Sigmoid colon (tissue), 3 donors: ENCODE results near the gene SHCBP1.

ENCODE experiments used
- POLR2A ChIP-seq, 2 donors: fragments of 450-650 bp; IDR thresholded peaks; one replicate each; pipeline ENCODE4 v1.6.1; 2016; ENCODE audit warnings: antibody characterized with exemption in 2 of 2, mild to moderate bottlenecking in 2 of 2, moderate library complexity in 2 of 2
- TF ChIP-seq, protein P1 (sequence below), 4 experiments: fragments of 450-650 bp in 3 of 4; fragments of 200-600 bp in 1 of 4; IDR thresholded peaks; one replicate each; pipeline ENCODE4 v1.5.1; 2016 to 2019; ENCODE audit warnings: antibody characterized with exemption in 4 of 4, mild to moderate bottlenecking in 3 of 4, moderate library complexity in 2 of 4

DNA sequence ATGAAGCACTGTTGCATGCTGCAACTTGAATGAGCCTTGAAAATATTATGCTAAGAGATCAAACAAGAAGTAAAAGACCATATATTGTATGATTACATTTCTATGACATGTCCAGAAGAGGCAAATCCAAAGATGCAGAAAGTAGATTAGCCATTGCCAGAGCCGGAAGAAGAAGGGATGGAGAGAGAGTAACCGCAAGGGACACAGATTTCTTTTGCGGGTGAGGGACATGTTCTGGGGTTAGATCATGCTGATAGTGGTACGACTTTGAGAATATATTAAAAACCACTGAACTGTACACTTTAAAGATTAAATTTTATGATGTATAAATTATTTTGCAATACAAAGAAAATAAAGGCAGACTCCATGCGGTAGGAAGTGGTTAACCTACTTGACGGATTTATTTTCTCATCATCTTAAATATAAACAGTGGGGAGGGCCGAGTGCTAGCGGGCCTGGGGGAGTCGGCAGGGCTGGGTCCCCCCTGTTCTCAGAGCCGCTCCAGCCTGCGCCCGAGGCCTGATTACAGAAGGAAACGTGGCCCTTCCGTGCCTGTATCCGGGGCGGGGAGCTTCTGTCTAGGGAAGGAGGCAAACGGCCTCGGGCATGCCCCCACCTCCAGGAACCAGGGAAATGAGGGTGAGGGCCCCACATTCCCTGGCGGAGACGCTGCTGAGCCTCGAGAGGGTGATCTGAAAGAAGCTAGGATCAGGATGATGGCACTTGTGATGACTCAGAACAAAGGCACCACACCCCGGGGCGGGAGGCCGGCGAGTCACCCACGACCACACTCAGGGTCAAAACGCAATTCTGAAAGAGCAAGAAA is 48.0 kb downstream of the SHCBP1 start:
- TF ChIP-seq, protein P1, sequence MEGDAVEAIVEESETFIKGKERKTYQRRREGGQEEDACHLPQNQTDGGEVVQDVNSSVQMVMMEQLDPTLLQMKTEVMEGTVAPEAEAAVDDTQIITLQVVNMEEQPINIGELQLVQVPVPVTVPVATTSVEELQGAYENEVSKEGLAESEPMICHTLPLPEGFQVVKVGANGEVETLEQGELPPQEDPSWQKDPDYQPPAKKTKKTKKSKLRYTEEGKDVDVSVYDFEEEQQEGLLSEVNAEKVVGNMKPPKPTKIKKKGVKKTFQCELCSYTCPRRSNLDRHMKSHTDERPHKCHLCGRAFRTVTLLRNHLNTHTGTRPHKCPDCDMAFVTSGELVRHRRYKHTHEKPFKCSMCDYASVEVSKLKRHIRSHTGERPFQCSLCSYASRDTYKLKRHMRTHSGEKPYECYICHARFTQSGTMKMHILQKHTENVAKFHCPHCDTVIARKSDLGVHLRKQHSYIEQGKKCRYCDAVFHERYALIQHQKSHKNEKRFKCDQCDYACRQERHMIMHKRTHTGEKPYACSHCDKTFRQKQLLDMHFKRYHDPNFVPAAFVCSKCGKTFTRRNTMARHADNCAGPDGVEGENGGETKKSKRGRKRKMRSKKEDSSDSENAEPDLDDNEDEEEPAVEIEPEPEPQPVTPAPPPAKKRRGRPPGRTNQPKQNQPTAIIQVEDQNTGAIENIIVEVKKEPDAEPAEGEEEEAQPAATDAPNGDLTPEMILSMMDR (IDR thresholded peaks at IDR 0.05), result no peak
- no peak for TF ChIP-seq POLR2A (IDR thresholded peaks at IDR 0.05)
